ENCODE data around the gene CCK.

The CCK gene

GRCh38 chr3:42270561-42270960 is 4.6 kb upstream of the CCK start:
- in situ Hi-C loops (cut with MboI; ENCODE audit: low sequenced_read_pairs), result no loop called here

GRCh38 chr3:42269647-42270046 is 3.7 kb upstream of the CCK start:
- in situ Hi-C loops (cut with MboI; ENCODE audit: low sequenced_read_pairs), result no loop called here

GRCh38 chr3:42267878-42268277 is 1.9 kb upstream of the CCK start:
- in situ Hi-C loops (cut with MboI; ENCODE audit: low sequenced_read_pairs), result no loop called here

- in situ Hi-C loops (cut with MboI; ENCODE audit: low sequenced_read_pairs), result no loop called here
These were observed 660 bp downstream of the CCK start for GRCh38 chr3:42265059-42265991.

GRCh38 chr3:42264399-42265058 is 1.5 kb downstream of the CCK start:
- in situ Hi-C loops (cut with MboI; ENCODE audit: low sequenced_read_pairs), result no loop called here

GRCh38 chr3:42263354-42264346 is 2.3 kb downstream of the CCK start:
- in situ Hi-C loops (cut with MboI; ENCODE audit: low sequenced_read_pairs), result no loop called here

GRCh38 chr3:42262525-42262924 is 3.5 kb downstream of the CCK start:
- in situ Hi-C loops (cut with MboI; ENCODE audit: low sequenced_read_pairs), result no loop called here

GRCh38 chr3:42257007-42257406 is 9.0 kb downstream of the CCK start:
- in situ Hi-C loops (cut with MboI; ENCODE audit: low sequenced_read_pairs), result no loop called here

- in situ Hi-C loops (cut with MboI; ENCODE audit: low sequenced_read_pairs), result no loop called here
These were observed 9.7 kb downstream of the CCK start for GRCh38 chr3:42256135-42256819.

- in situ Hi-C loops (cut with MboI; ENCODE audit: low sequenced_read_pairs), result no loop called here
These were observed 11.4 kb downstream of the CCK start for GRCh38 chr3:42254566-42254965.

GRCh38 chr3:42250761-42251160 is 15.2 kb downstream of the CCK start:
- in situ Hi-C loops (cut with MboI; ENCODE audit: low sequenced_read_pairs), result no loop called here

- in situ Hi-C loops (cut with MboI; ENCODE audit: low sequenced_read_pairs), result no loop called here
These were observed 18.4 kb downstream of the CCK start for GRCh38 chr3:42247576-42248027.

GRCh38 chr3:42246091-42246490 is 19.9 kb downstream of the CCK start:
- in situ Hi-C loops (cut with MboI; ENCODE audit: low sequenced_read_pairs), result no loop called here

- in situ Hi-C loops (cut with MboI; ENCODE audit: low sequenced_read_pairs), result no loop called here
These were observed 29.4 kb downstream of the CCK start for GRCh38 chr3:42236611-42237010.

GRCh38 chr3:42235532-42235931 is 30.5 kb downstream of the CCK start:
- in situ Hi-C loops (cut with MboI; ENCODE audit: low sequenced_read_pairs), result no loop called here

GRCh38 chr3:42230860-42231259 is 35.1 kb downstream of the CCK start:
- in situ Hi-C loops (cut with MboI; ENCODE audit: low sequenced_read_pairs), result no loop called here

- in situ Hi-C loops (cut with MboI; ENCODE audit: low sequenced_read_pairs), result no loop called here
These were observed 35.9 kb downstream of the CCK start for GRCh38 chr3:42229942-42230688.

GRCh38 chr3:42229266-42229941 is 36.6 kb downstream of the CCK start:
- in situ Hi-C loops (cut with MboI; ENCODE audit: low sequenced_read_pairs), result no loop called here

GRCh38 chr3:42228796-42229195 is 37.2 kb downstream of the CCK start:
- in situ Hi-C loops (cut with MboI; ENCODE audit: low sequenced_read_pairs), result no loop called here

Data from hTERT RPE-1 (cell line).